H1 (cell line): ENCODE data around the gene SEL1L3.

Experiments used
- CTCF ChIP-seq, 3 experiments: IDR thresholded peaks; 1 replicate in 2 of 3; 2 replicates in 1 of 3; pipeline versions ENCODE4 v1.5.1 to v1.6.1; 2011; ENCODE audit warnings: low read length in 3 of 3, mild to moderate bottlenecking in 3 of 3, inconsistent platforms in 2 of 3, low read depth in 1 of 3, moderate library complexity in 1 of 3; ENCODE audit not compliant: insufficient read depth in 1 of 3; ENCODE audit errors: control extremely low read depth in 1 of 3
- EGR1 ChIP-seq: IDR thresholded peaks from 2 replicates; pipeline ENCODE4 v1.6.1; 2011; ENCODE audit warnings: low read depth, low read length, borderline replicate concordance
- EP300 ChIP-seq, 2 experiments: IDR thresholded peaks; 1 replicate in 1 of 2; 2 replicates in 1 of 2; pipeline ENCODE4 v1.6.1; 2011 to 2012; ENCODE audit warnings: low read depth in 2 of 2, low read length in 2 of 2, mild to moderate bottlenecking in 2 of 2, borderline replicate concordance in 1 of 2, inconsistent platforms in 1 of 2, moderate library complexity in 1 of 2
- NANOG ChIP-seq: IDR thresholded peaks from 2 replicates; pipeline ENCODE4 v1.6.1; 2011; ENCODE audit warnings: low read length, low read depth, mild to moderate bottlenecking, inconsistent platforms; ENCODE audit not compliant: insufficient read depth, poor library complexity, severe bottlenecking
- POLR2AphosphoS5 ChIP-seq: IDR thresholded peaks from 2 replicates; pipeline ENCODE4 v1.6.1; 2011; ENCODE audit warnings: low read depth, low read length

- TF ChIP-seq CTCF (IDR thresholded peaks at IDR 0.05; ENCODE audit: control extremely low read depth in 1 of 3, insufficient read depth in 1 of 3, low read depth in 1 of 3, low read length in 3 of 3): no peak
- TF ChIP-seq NANOG: no peak
- no peak for TF ChIP-seq EP300 (IDR thresholded peaks at IDR 0.05; ENCODE audit: borderline replicate concordance in 1 of 2, low read depth in 2 of 2, low read length in 2 of 2)
- no peak for TF ChIP-seq EGR1
- TF ChIP-seq POLR2AphosphoS5: no peak
Observed at GRCh38 chr4:25818371-25818871, 44.4 kb downstream of the SEL1L3 start.
